Stomach (tissue), 9 donors: ENCODE data around the gene HLA-DPA1. TPM values are rescaled to one million over a fixed set of nuclear protein-coding genes. Genes with fewer than 3 reads are reported as not detected.

ENCODE experiments used
- DNase-seq, 2 donors: peaks; one replicate each; pipeline versions ENCODE4 v3.0.0 to v3.0.0-alpha.2; 2013 to 2019
- H3K27ac ChIP-seq, 5 donors: fragments of 200-600 bp in 4 of 5; sonication (generic) in 4 of 5; one replicate each; pipeline ENCODE4 v1.5.1; 2013 to 2019; ENCODE audit warnings: mild to moderate bottlenecking in 1 of 5, moderate library complexity in 1 of 5
- H3K27me3 ChIP-seq, 3 donors: fragments of 200-600 bp; sonication (generic); one replicate each; pipeline ENCODE4 v1.5.1; 2017 to 2019; ENCODE audit warnings: mixed run types in 1 of 3
- H3K36me3 ChIP-seq, 4 donors: fragments of 200-600 bp; sonication (generic); 1 replicate in 3 of 4; 2 replicates in 1 of 4; pipeline ENCODE4 v1.5.1; 2016 to 2019
- H3K4me1 ChIP-seq, 4 donors: fragments of 200-600 bp; sonication (generic); one replicate each; pipeline ENCODE4 v1.5.1; 2016 to 2019
- H3K4me3 ChIP-seq, 4 donors: fragments of 200-600 bp; sonication (generic) in 3 of 4; one replicate each; pipeline ENCODE4 v1.5.1; 2016 to 2019; ENCODE audit warnings: mild to moderate bottlenecking in 1 of 4
- H3K9me3 ChIP-seq, 4 donors: fragments of 200-600 bp; sonication (generic); one replicate each; pipeline ENCODE4 v1.5.1; 2016 to 2019
- CTCF ChIP-seq, 7 experiments: fragments of 450-650 bp in 4 of 7; fragments of 200-600 bp in 3 of 7; sonication (generic) in 3 of 7; IDR thresholded peaks; one replicate each; pipeline ENCODE4 v1.5.1; 2016 to 2019; ENCODE audit warnings: antibody characterized with exemption in 7 of 7, control low read depth in 2 of 7, mild to moderate bottlenecking in 1 of 7
- EP300 ChIP-seq: sonication (generic); formaldehyde crosslinking; IDR thresholded peaks from one replicate; pipeline ENCODE4 v1.6.1; 2017; ENCODE audit warnings: antibody characterized with exemption
- POLR2A ChIP-seq, 4 donors: fragments of 450-650 bp; IDR thresholded peaks; one replicate each; pipeline ENCODE4 v1.6.1; 2016; ENCODE audit warnings: antibody characterized with exemption in 4 of 4, control low read depth in 2 of 4, mild to moderate bottlenecking in 1 of 4, moderate library complexity in 1 of 4
- POLR2AphosphoS5 ChIP-seq, 3 donors: sonication (generic); formaldehyde crosslinking; IDR thresholded peaks; one replicate each; pipeline ENCODE4 v1.6.1; 2016; ENCODE audit warnings: antibody characterized with exemption in 3 of 3
- WGBS, 5 donors: extraction: QIAGEN DNeasy Blood & Tissue Kit in 3 of 5; methylation state at CpG; one replicate each; pipeline versions ENCODE4 v1.1.5 to v1.1.7; 2013 to 2018; 5-methylcytosine and 5-hydroxymethylcytosine counted together
- intact Hi-C: fragments of 100-400 bp; cut with DNase I; formaldehyde crosslinking; loops from one replicate; pipeline ENCODE4 v1.15.1; 2023; ENCODE audit warnings: low total_unique reads
- polyA plus RNA-seq, 3 donors: library from polyadenylated mRNA; stranded (reverse); fragments of 200-250 nt; gene quantifications; one replicate each; pipeline ENCODE4 v1.2.3, GENCODE V29; 2013
- total RNA-seq, 5 donors: library from RNA; depleted of rRNA; stranded (reverse); fragments of >200 nt; gene quantifications; one replicate each; pipeline versions ENCODE4 v1.1.0 to v1.2.3, GENCODE V29; 2014 to 2016
- donor health status: healthy with polysubstance abuse.
- donor health status: Bipolar disorder and iron deficiency.
- donor health status: healthy.

HLA-DPA1 gene
- total and polyA plus RNA-seq, 8 donors, result 0.29 to 171 (median 31.0) TPM

GRCh38 chr6:33081098-33081824, 7.8 kb upstream of the HLA-DPA1 start:
- TF ChIP-seq EP300 (no peak), CTCF (IDR thresholded peaks at IDR 0.05) (no peak), POLR2AphosphoS5 (IDR thresholded peaks at IDR 0.05) (no peak), POLR2A (IDR thresholded peaks at IDR 0.05) (no peak)
- WGBS, 5 donors, result 62 to 80% (median 79%) methylated on average over 15 to 16 of the region's 16 CpGs
- intact Hi-C loops, result loop anchor here (5.0 kb wide), 1 partner anchor 69 kb away; no protein-coding TSS in a partner anchor
- H3K9me3 ChIP-seq, result no peaks in the 10 kb centered on the region
- H3K4me3 ChIP-seq, result peak overlapping the region; percentile 41 to 50 (median 46)
- peak overlapping the region; percentile 55 to 89 (median 78) for H3K27ac ChIP-seq
- DNase-seq, result no peak
- H3K36me3 ChIP-seq, result peaks cover 6 to 30% (median 19%) of the 10 kb centered on the region in 4 donors
- no peaks in the 10 kb centered on the region for H3K27me3 ChIP-seq
- H3K4me1 ChIP-seq, result peaks cover 0 to 39% (median 19%) of the 10 kb centered on the region in 4 donors

GRCh38 chr6:33080127-33081089, 7.0 kb upstream of the HLA-DPA1 start:
- 11 to 22% (median 17%) methylated on average over 44 to 49 of the region's 49 CpGs for WGBS, 5 donors
- intact Hi-C loops, result loop anchor here (5.0 kb wide), 1 partner anchor 68 kb away; no protein-coding TSS in a partner anchor
- no peaks in the 10 kb centered on the region for H3K27me3 ChIP-seq
- no peak for TF ChIP-seq EP300
- peak; percentile 5 to 44 (median 7) for TF ChIP-seq POLR2AphosphoS5 (IDR thresholded peaks at IDR 0.05)
- no peak for TF ChIP-seq POLR2A (IDR thresholded peaks at IDR 0.05)
- peak in 1 of 7 experiments; percentile 14 for TF ChIP-seq CTCF (IDR thresholded peaks at IDR 0.05)
- H3K36me3 ChIP-seq, result peaks cover 4 to 21% (median 13%) of the 10 kb centered on the region in 4 donors
- H3K4me3 ChIP-seq, result peak overlapping the region; percentile 41 to 50 (median 46)
- H3K27ac ChIP-seq, result peak overlapping the region; percentile 55 to 89 (median 78)
- H3K4me1 ChIP-seq, result peaks cover 0 to 48% (median 22%) of the 10 kb centered on the region in 4 donors
- peak in 1 of 2 donors; percentile 75 for DNase-seq
- no peaks in the 10 kb centered on the region for H3K9me3 ChIP-seq

- H3K27me3 ChIP-seq, result no peaks in the 10 kb centered on the region
- whole genome bisulfite sequencing, 5 donors, result 67 to 73% (median 71%) methylated on average over 4 of the region's 4 CpGs
- peaks cover 0 to 13% (median 6%) of the 10 kb centered on the region in 4 donors for H3K36me3 ChIP-seq
- intact Hi-C loops, result no loop called here
- H3K27ac ChIP-seq, result peak overlapping the region in 2 of 5 donors; percentile 84 to 89
- DNase-seq, result no peak
- peak overlapping the region in 1 of 4 donors; percentile 50 for H3K4me3 ChIP-seq
- TF ChIP-seq CTCF (IDR thresholded peaks at IDR 0.05) (no peak), POLR2AphosphoS5 (IDR thresholded peaks at IDR 0.05) (no peak), EP300 (no peak), POLR2A (IDR thresholded peaks at IDR 0.05) (no peak)
- no peaks in the 10 kb centered on the region for H3K9me3 ChIP-seq
- peaks cover 0 to 50% (median 23%) of the 10 kb centered on the region in 4 donors for H3K4me1 ChIP-seq
These were observed 6.1 kb upstream of the HLA-DPA1 start for GRCh38 chr6:33079580-33079979.
